Measurements from ENCODE around the gene HSPB7. TPM values are rescaled to one million over a fixed set of nuclear protein-coding genes. Genes with fewer than 3 reads are reported as not detected.
A peak's percentile ranks its signal among the peaks of the same experiment; 100 is the strongest.

Gene HSPB7
- total RNA-seq, 1 donor from 2014 or later, result 160 TPM

GRCh38 chr1:15975805-15976680, 41.8 kb downstream of the HSPB7 start, which contains the start of gene ZBTB17:
TSS of gene ZBTB17 (minus strand) at chr1:15976101. CDS start at chr1:15948495, 27,606 bp downstream.
- Mint-ChIP-seq H3K27me3 (ENCODE audit: low read depth) (no peaks in the 10 kb centered on the region), H3K27ac (ENCODE audit: unreplicated experiment) (peak within 1 kb of the TSS; percentile 83), H3K9me3 (ENCODE audit: low read depth) (no peaks in the 10 kb centered on the region), H3K36me3 (ENCODE audit: low read depth) (peaks cover 8% of the 10 kb centered on the region), H3K4me1 (ENCODE audit: low read depth) (peaks cover 25% of the 10 kb centered on the region), H3K4me3 (ENCODE audit: unreplicated experiment) (peak within 1 kb of the TSS; percentile 82)
- peak; percentile 31 for TF ChIP-seq CTCF (IDR thresholded peaks at IDR 0.05)
- DNase-seq (ENCODE audit: low spot score), result peak; percentile 98

GRCh38 chr1:15975358-15975804, 42.5 kb downstream of the HSPB7 start:
- no peaks in the 10 kb centered on the region for H3K27me3 Mint-ChIP-seq (ENCODE audit: low read depth)
- H3K36me3 Mint-ChIP-seq (ENCODE audit: low read depth), result peaks cover 8% of the 10 kb centered on the region
- no peaks in the 10 kb centered on the region for H3K9me3 Mint-ChIP-seq (ENCODE audit: low read depth)
- DNase-seq (ENCODE audit: low spot score), result no peak
- H3K4me3 Mint-ChIP-seq (ENCODE audit: unreplicated experiment), result peak overlapping the region; percentile 75
- H3K4me1 Mint-ChIP-seq (ENCODE audit: low read depth), result peaks cover 25% of the 10 kb centered on the region
- H3K27ac Mint-ChIP-seq (ENCODE audit: unreplicated experiment), result peak overlapping the region; percentile 66
- TF ChIP-seq CTCF (IDR thresholded peaks at IDR 0.05), result peak; percentile 62

- Mint-ChIP-seq H3K36me3 (ENCODE audit: low read depth) (peaks cover 9% of the 10 kb centered on the region), H3K4me1 (ENCODE audit: low read depth) (peaks cover 25% of the 10 kb centered on the region), H3K9me3 (ENCODE audit: low read depth) (no peaks in the 10 kb centered on the region), H3K27me3 (ENCODE audit: low read depth) (no peaks in the 10 kb centered on the region), H3K27ac (ENCODE audit: unreplicated experiment) (peak overlapping the region; percentile 66), H3K4me3 (ENCODE audit: unreplicated experiment) (peak overlapping the region; percentile 75)
- TF ChIP-seq CTCF (IDR thresholded peaks at IDR 0.05), result no peak
- no peak for DNase-seq (ENCODE audit: low spot score)
These were observed 43.0 kb downstream of the HSPB7 start for GRCh38 chr1:15974855-15975254.

- Mint-ChIP-seq H3K36me3 (ENCODE audit: low read depth) (peaks cover 9% of the 10 kb centered on the region), H3K9me3 (ENCODE audit: low read depth) (no peaks in the 10 kb centered on the region), H3K27me3 (ENCODE audit: low read depth) (no peaks in the 10 kb centered on the region), H3K4me3 (ENCODE audit: unreplicated experiment) (no peak overlapping the region), H3K4me1 (ENCODE audit: low read depth) (peaks cover 25% of the 10 kb centered on the region), H3K27ac (ENCODE audit: unreplicated experiment) (no peak overlapping the region)
- no peak for TF ChIP-seq CTCF (IDR thresholded peaks at IDR 0.05)
- no peak for DNase-seq (ENCODE audit: low spot score)
These were observed 44.1 kb downstream of the HSPB7 start for GRCh38 chr1:15973772-15974171.

- Mint-ChIP-seq H3K9me3 (ENCODE audit: low read depth) (no peaks in the 10 kb centered on the region), H3K4me1 (ENCODE audit: low read depth) (peaks cover 27% of the 10 kb centered on the region), H3K27me3 (ENCODE audit: low read depth) (no peaks in the 10 kb centered on the region), H3K36me3 (ENCODE audit: low read depth) (peaks cover 13% of the 10 kb centered on the region), H3K27ac (ENCODE audit: unreplicated experiment) (no peak overlapping the region), H3K4me3 (ENCODE audit: unreplicated experiment) (no peak overlapping the region)
- no peak for TF ChIP-seq CTCF (IDR thresholded peaks at IDR 0.05)
- no peak for DNase-seq (ENCODE audit: low spot score)
These were observed 45.4 kb downstream of the HSPB7 start for GRCh38 chr1:15972409-15972808.
